SU-DHL-6 (cell line): ENCODE results near the gene AFAP1.

Experiments
- H2AFZ ChIP-seq: fragments of 200-600 bp; sonication (generic); 2 replicates; pipeline ENCODE4 v1.6.1; 2014; ENCODE audit warnings: low read depth, mild to moderate bottlenecking, moderate library complexity, mixed read lengths, antibody characterized with exemption, low read length; ENCODE audit not compliant: severe bottlenecking
- H3F3A ChIP-seq: fragments of 200-600 bp; shearing (Covaris generic); 2 replicates; pipeline ENCODE4 v1.6.0; 2016; ENCODE audit warnings: antibody characterized with exemption, mild to moderate bottlenecking; ENCODE audit not compliant: insufficient read depth
- H3K27ac ChIP-seq: fragments of 200-600 bp; sonication (generic); 2 replicates; pipeline ENCODE4 v1.5.1; 2016; ENCODE audit warnings: low read depth, mild to moderate bottlenecking, low read length, moderate library complexity, mixed read lengths
- H3K27me3 ChIP-seq: fragments of 200-600 bp; sonication (generic), shearing (Covaris generic); 2 replicates; pipeline ENCODE4 v1.6.0; 2014; ENCODE audit warnings: mild to moderate bottlenecking, low read length
- H3K36me3 ChIP-seq: fragments of 200-600 bp; sonication (generic); 2 replicates; pipeline ENCODE4 v1.6.1; 2014; ENCODE audit warnings: mild to moderate bottlenecking, low read length, mixed read lengths
- H3K4me2 ChIP-seq: fragments of 300-600, 200-600 bp; shearing (Covaris generic), sonication (generic); 2 replicates; pipeline ENCODE4 v1.6.0; 2014; ENCODE audit warnings: low read length, low read depth, mild to moderate bottlenecking; ENCODE audit not compliant: poor library complexity, severe bottlenecking
- H3K4me3 ChIP-seq: fragments of 200-600 bp; sonication (generic); 2 replicates; pipeline ENCODE4 v1.5.1; 2014; ENCODE audit warnings: antibody characterized with exemption, low read length, mild to moderate bottlenecking, mixed read lengths; ENCODE audit not compliant: insufficient read depth, poor library complexity, severe bottlenecking
- H3K79me2 ChIP-seq: fragments of 200-600 bp; sonication (generic); 2 replicates; pipeline ENCODE4 v1.6.1; 2014; ENCODE audit warnings: mild to moderate bottlenecking, low read length, moderate library complexity; ENCODE audit not compliant: insufficient read depth
- H3K9ac ChIP-seq: fragments of 200-600 bp; sonication (generic); 2 replicates; pipeline ENCODE4 v1.7.0; 2014; ENCODE audit warnings: mild to moderate bottlenecking, low read length
- H3K9me2 ChIP-seq: fragments of 200-600 bp; sonication (generic); replicated peaks from 2 replicates; pipeline ENCODE4 v1.6.1; 2014; ENCODE audit warnings: low read length; ENCODE audit not compliant: insufficient read depth
- H3K9me3 ChIP-seq: fragments of 200-600 bp; sonication (generic); 2 replicates; pipeline ENCODE4 v1.6.1; 2014; ENCODE audit warnings: low read length, mixed read lengths; ENCODE audit not compliant: insufficient read depth
- H4K20me1 ChIP-seq: fragments of 200-600 bp; sonication (generic); 2 replicates; pipeline ENCODE4 v1.6.1; 2014; ENCODE audit warnings: low read depth, mild to moderate bottlenecking, antibody characterized with exemption, low read length, moderate library complexity, mixed read lengths
- CTCF ChIP-seq: fragments of 200-600 bp; sonication (generic); IDR thresholded peaks from one replicate; pipeline ENCODE4 v1.5.1; 2017; ENCODE audit warnings: antibody characterized with exemption, mild to moderate bottlenecking, low read length, moderate library complexity; ENCODE audit not compliant: insufficient read depth, poor library complexity, severe bottlenecking
- EZH2phosphoT487 ChIP-seq: fragments of 200-600 bp; sonication (generic), shearing (Covaris generic); conservative IDR thresholded peaks from 2 replicates; pipeline ENCODE4 v1.6.1; 2018; ENCODE audit warnings: mild to moderate bottlenecking, antibody characterized with exemption, low read length, moderate library complexity, mixed read lengths

AFAP1 gene

GRCh38 chr4:7854216-7854615 is 85.4 kb downstream of the AFAP1 start:
- Histone ChIP-seq H3F3A (no peaks in the 10 kb centered on the region), H3K4me2 (no peak overlapping the region), H3K27ac (no peak overlapping the region), H3K4me3 (no peak overlapping the region), H4K20me1 (no peaks in the 10 kb centered on the region), H3K36me3 (no peaks in the 10 kb centered on the region), H3K9me2 (no peaks in the 10 kb centered on the region), H3K27me3 (no peaks in the 10 kb centered on the region), H3K79me2 (no peaks in the 10 kb centered on the region), H2AFZ (no peak overlapping the region), H3K9ac (no peak overlapping the region), H3K9me3 (no peaks in the 10 kb centered on the region)
- no peak for TF ChIP-seq CTCF
- no peak for TF ChIP-seq EZH2phosphoT487

DNA sequence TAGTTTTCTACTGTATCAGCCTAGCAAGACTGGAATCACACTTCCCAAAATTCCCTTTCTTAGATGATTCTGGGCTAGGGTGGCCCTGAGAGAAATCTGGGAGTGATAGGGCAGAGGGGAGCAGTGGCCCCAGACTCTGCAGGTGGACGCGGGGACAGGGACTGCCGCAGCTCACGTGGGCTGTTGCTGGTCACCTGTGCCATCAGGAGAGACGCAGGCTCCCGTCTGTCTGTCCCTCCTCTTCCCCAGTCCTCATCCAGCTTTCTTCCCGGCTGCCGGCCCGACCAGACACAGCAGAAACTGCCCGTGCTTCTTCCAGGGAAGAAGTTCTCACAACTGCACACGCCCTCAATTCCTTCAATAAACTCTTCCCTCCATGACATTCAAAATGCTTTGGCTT is 86.4 kb downstream of the AFAP1 start:
- H3K9me2 ChIP-seq: no peaks in the 10 kb centered on the region
- no peaks in the 10 kb centered on the region for H3K36me3 ChIP-seq
- H4K20me1 ChIP-seq: no peaks in the 10 kb centered on the region
- no peak overlapping the region for H2AFZ ChIP-seq
- H3K4me2 ChIP-seq: no peak overlapping the region
- no peaks in the 10 kb centered on the region for H3F3A ChIP-seq
- H3K9ac ChIP-seq: no peak overlapping the region
- no peak overlapping the region for H3K4me3 ChIP-seq
- H3K79me2 ChIP-seq: no peaks in the 10 kb centered on the region
- no peaks in the 10 kb centered on the region for H3K9me3 ChIP-seq
- no peak overlapping the region for H3K27ac ChIP-seq
- TF ChIP-seq CTCF: no peak
- TF ChIP-seq EZH2phosphoT487: no peak
- no peaks in the 10 kb centered on the region for H3K27me3 ChIP-seq

DNA sequence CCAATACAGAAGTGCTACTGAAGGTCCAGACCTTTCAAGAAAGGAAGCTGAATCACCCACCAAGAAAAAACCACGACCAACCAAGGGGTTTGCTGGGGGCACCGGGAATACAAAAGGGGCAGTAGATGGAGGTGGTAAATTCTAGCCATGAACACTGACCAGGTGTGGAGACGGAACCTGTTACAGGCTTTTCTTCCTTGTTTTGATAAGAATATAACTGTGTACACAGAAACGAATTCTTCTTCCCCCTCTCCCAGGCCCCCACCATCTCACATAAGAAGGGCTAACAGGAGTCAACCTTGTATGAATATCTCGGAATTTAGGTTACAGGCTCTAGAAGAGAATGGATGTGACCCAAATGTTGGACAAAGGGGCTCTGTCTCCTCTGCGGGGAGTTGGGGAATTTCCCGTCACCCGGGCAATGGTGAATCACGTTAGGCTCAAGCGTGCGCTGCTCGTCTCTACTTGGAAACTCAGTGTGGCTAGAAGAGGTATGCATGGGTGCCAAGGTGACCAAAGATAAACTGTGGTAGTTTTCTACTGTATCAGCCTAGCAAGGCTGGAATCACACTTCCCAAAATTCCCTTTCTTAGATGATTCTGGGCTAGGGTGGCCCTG is 87.0 kb downstream of the AFAP1 start:
- no peak overlapping the region for H3K4me2 ChIP-seq
- H3K4me3 ChIP-seq: no peak overlapping the region
- no peak overlapping the region for H3K9ac ChIP-seq
- TF ChIP-seq CTCF: no peak
- TF ChIP-seq EZH2phosphoT487: no peak
- H2AFZ ChIP-seq: no peak overlapping the region
- H3K9me2 ChIP-seq: no peaks in the 10 kb centered on the region
- no peaks in the 10 kb centered on the region for H3F3A ChIP-seq
- H3K79me2 ChIP-seq: no peaks in the 10 kb centered on the region
- H4K20me1 ChIP-seq: no peaks in the 10 kb centered on the region
- no peaks in the 10 kb centered on the region for H3K36me3 ChIP-seq
- H3K27me3 ChIP-seq: no peaks in the 10 kb centered on the region
- no peak overlapping the region for H3K27ac ChIP-seq
- H3K9me3 ChIP-seq: no peaks in the 10 kb centered on the region
